SU-DHL-6 (cell line): Measurements from ENCODE around the gene KRT4.

Source experiments
- H2AFZ ChIP-seq: fragments of 200-600 bp; sonication (generic); 2 replicates; pipeline ENCODE4 v1.6.1; 2014; ENCODE audit warnings: low read depth, mild to moderate bottlenecking, moderate library complexity, mixed read lengths, antibody characterized with exemption, low read length; ENCODE audit not compliant: severe bottlenecking
- H3F3A ChIP-seq: fragments of 200-600 bp; shearing (Covaris generic); 2 replicates; pipeline ENCODE4 v1.6.0; 2016; ENCODE audit warnings: antibody characterized with exemption, mild to moderate bottlenecking; ENCODE audit not compliant: insufficient read depth
- H3K27ac ChIP-seq: fragments of 200-600 bp; sonication (generic); 2 replicates; pipeline ENCODE4 v1.5.1; 2016; ENCODE audit warnings: low read depth, mild to moderate bottlenecking, low read length, moderate library complexity, mixed read lengths
- H3K27me3 ChIP-seq: fragments of 200-600 bp; sonication (generic), shearing (Covaris generic); 2 replicates; pipeline ENCODE4 v1.6.0; 2014; ENCODE audit warnings: mild to moderate bottlenecking, low read length
- H3K36me3 ChIP-seq: fragments of 200-600 bp; sonication (generic); 2 replicates; pipeline ENCODE4 v1.6.1; 2014; ENCODE audit warnings: mild to moderate bottlenecking, low read length, mixed read lengths
- H3K4me2 ChIP-seq: fragments of 300-600, 200-600 bp; shearing (Covaris generic), sonication (generic); 2 replicates; pipeline ENCODE4 v1.6.0; 2014; ENCODE audit warnings: low read length, low read depth, mild to moderate bottlenecking; ENCODE audit not compliant: poor library complexity, severe bottlenecking
- H3K4me3 ChIP-seq: fragments of 200-600 bp; sonication (generic); 2 replicates; pipeline ENCODE4 v1.5.1; 2014; ENCODE audit warnings: antibody characterized with exemption, low read length, mild to moderate bottlenecking, mixed read lengths; ENCODE audit not compliant: insufficient read depth, poor library complexity, severe bottlenecking
- H3K79me2 ChIP-seq: fragments of 200-600 bp; sonication (generic); 2 replicates; pipeline ENCODE4 v1.6.1; 2014; ENCODE audit warnings: mild to moderate bottlenecking, low read length, moderate library complexity; ENCODE audit not compliant: insufficient read depth
- H3K9ac ChIP-seq: fragments of 200-600 bp; sonication (generic); 2 replicates; pipeline ENCODE4 v1.7.0; 2014; ENCODE audit warnings: mild to moderate bottlenecking, low read length
- H3K9me2 ChIP-seq: fragments of 200-600 bp; sonication (generic); replicated peaks from 2 replicates; pipeline ENCODE4 v1.6.1; 2014; ENCODE audit warnings: low read length; ENCODE audit not compliant: insufficient read depth
- H3K9me3 ChIP-seq: fragments of 200-600 bp; sonication (generic); 2 replicates; pipeline ENCODE4 v1.6.1; 2014; ENCODE audit warnings: low read length, mixed read lengths; ENCODE audit not compliant: insufficient read depth
- H4K20me1 ChIP-seq: fragments of 200-600 bp; sonication (generic); 2 replicates; pipeline ENCODE4 v1.6.1; 2014; ENCODE audit warnings: low read depth, mild to moderate bottlenecking, antibody characterized with exemption, low read length, moderate library complexity, mixed read lengths
- CTCF ChIP-seq: fragments of 200-600 bp; sonication (generic); IDR thresholded peaks from one replicate; pipeline ENCODE4 v1.5.1; 2017; ENCODE audit warnings: antibody characterized with exemption, mild to moderate bottlenecking, low read length, moderate library complexity; ENCODE audit not compliant: insufficient read depth, poor library complexity, severe bottlenecking
- EZH2phosphoT487 ChIP-seq: fragments of 200-600 bp; sonication (generic), shearing (Covaris generic); conservative IDR thresholded peaks from 2 replicates; pipeline ENCODE4 v1.6.1; 2018; ENCODE audit warnings: mild to moderate bottlenecking, antibody characterized with exemption, low read length, moderate library complexity, mixed read lengths

KRT4 gene

GRCh38 chr12:52782502-52782901, 31.4 kb downstream of the KRT4 start:
- Histone ChIP-seq H3F3A (no peaks in the 10 kb centered on the region), H3K9me2 (no peaks in the 10 kb centered on the region), H3K9ac (no peak overlapping the region), H3K27me3 (no peaks in the 10 kb centered on the region), H2AFZ (no peak overlapping the region), H4K20me1 (no peaks in the 10 kb centered on the region), H3K9me3 (no peaks in the 10 kb centered on the region), H3K27ac (no peak overlapping the region), H3K79me2 (no peaks in the 10 kb centered on the region), H3K36me3 (no peaks in the 10 kb centered on the region), H3K4me3 (no peak overlapping the region), H3K4me2 (no peak overlapping the region)
- TF ChIP-seq EZH2phosphoT487, result no peak
- no peak for TF ChIP-seq CTCF

- no peaks in the 10 kb centered on the region for H3K9me3 ChIP-seq
- no peaks in the 10 kb centered on the region for H3F3A ChIP-seq
- H4K20me1 ChIP-seq, result no peaks in the 10 kb centered on the region
- no peak overlapping the region for H3K27ac ChIP-seq
- TF ChIP-seq CTCF (no peak), EZH2phosphoT487 (no peak)
- no peaks in the 10 kb centered on the region for H3K9me2 ChIP-seq
- H2AFZ ChIP-seq, result no peak overlapping the region
- no peak overlapping the region for H3K9ac ChIP-seq
- H3K27me3 ChIP-seq, result no peaks in the 10 kb centered on the region
- H3K79me2 ChIP-seq, result no peaks in the 10 kb centered on the region
- no peak overlapping the region for H3K4me3 ChIP-seq
- no peak overlapping the region for H3K4me2 ChIP-seq
- H3K36me3 ChIP-seq, result no peaks in the 10 kb centered on the region
These were observed 32.4 kb downstream of the KRT4 start for GRCh38 chr12:52781399-52782082.

GRCh38 chr12:52779914-52780313, 34.0 kb downstream of the KRT4 start:
- H3K27ac ChIP-seq, result no peak overlapping the region
- no peak for TF ChIP-seq CTCF
- no peak for TF ChIP-seq EZH2phosphoT487

More at GRCh38 chr12:52779914-52780313, 34.0 kb downstream of the KRT4 start:
- Histone ChIP-seq H2AFZ (no peak overlapping the region), H3K4me2 (no peak overlapping the region), H4K20me1 (no peaks in the 10 kb centered on the region), H3K36me3 (no peaks in the 10 kb centered on the region), H3K27me3 (no peaks in the 10 kb centered on the region), H3K9me3 (no peaks in the 10 kb centered on the region), H3F3A (no peaks in the 10 kb centered on the region), H3K79me2 (no peaks in the 10 kb centered on the region), H3K4me3 (no peak overlapping the region), H3K9me2 (no peaks in the 10 kb centered on the region), H3K9ac (no peak overlapping the region)
